IMR-90 (cell line): Measurements from ENCODE around the gene CHPF.

Source experiments
- BHLHE40 ChIP-seq: fragments of 150-350 bp; IDR thresholded peaks from 2 replicates; pipeline ENCODE4 v1.6.1; 2016; ENCODE audit warnings: mild to moderate bottlenecking, low read depth, low read length
- CEBPB ChIP-seq: IDR thresholded peaks from 2 replicates; pipeline ENCODE4 v1.6.1; 2012; ENCODE audit warnings: low read depth, low read length, improper control_type of control experiment
- CHD1 ChIP-seq: IDR thresholded peaks from 2 replicates; pipeline ENCODE4 v1.6.1; 2012; ENCODE audit warnings: low read depth, low read length, improper control_type of control experiment
- CTCF ChIP-seq: conservative IDR thresholded peaks from 2 replicates; pipeline ENCODE4 v1.5.1; 2012; ENCODE audit warnings: mild to moderate bottlenecking, low read depth, low read length, improper control_type of control experiment
- FOS ChIP-seq: fragments of 150-350 bp; IDR thresholded peaks from 2 replicates; pipeline ENCODE4 v1.6.1; 2016; ENCODE audit warnings: low read depth, low read length
- MAFK ChIP-seq: IDR thresholded peaks from 2 replicates; pipeline ENCODE4 v1.6.1; 2012; ENCODE audit warnings: low read depth, low read length, improper control_type of control experiment
- POLR2A ChIP-seq: IDR thresholded peaks from 2 replicates; pipeline ENCODE4 v1.6.1; 2012; ENCODE audit warnings: mild to moderate bottlenecking, low read depth, low read length
- RAD21 ChIP-seq: IDR thresholded peaks from 2 replicates; pipeline ENCODE4 v1.6.1; 2012; ENCODE audit warnings: low read length, improper control_type of control experiment
- RCOR1 ChIP-seq: IDR thresholded peaks from 2 replicates; pipeline ENCODE4 v1.6.1; 2012; ENCODE audit warnings: mild to moderate bottlenecking, low read length, improper control_type of control experiment; ENCODE audit not compliant: insufficient replicate concordance
- RFX5 ChIP-seq: IDR thresholded peaks from 2 replicates; pipeline ENCODE4 v1.8.0; 2012; ENCODE audit warnings: low read depth, mild to moderate bottlenecking, low read length, moderate library complexity
- USF2 ChIP-seq: fragments of 150-350 bp; IDR thresholded peaks from 2 replicates; pipeline ENCODE4 v1.6.1; 2017; ENCODE audit warnings: mild to moderate bottlenecking, antibody characterized with exemption, low read length, low read depth

- TF ChIP-seq CTCF, result no peak
- TF ChIP-seq RCOR1, result no peak
- no peak for TF ChIP-seq RFX5
- TF ChIP-seq CEBPB, result no peak
- no peak for TF ChIP-seq FOS
- no peak for TF ChIP-seq POLR2A
- TF ChIP-seq CHD1, result no peak
- TF ChIP-seq BHLHE40, result no peak
- TF ChIP-seq MAFK, result no peak
- no peak for TF ChIP-seq RAD21
- no peak for TF ChIP-seq USF2
Measured at GRCh38 chr2:219531639-219532377, 11.8 kb downstream of the CHPF start.
